CD4-positive, CD25-positive, alpha-beta regulatory T cell (primary cell): Measurements from ENCODE around the gene ZNF335. TPM values are rescaled to one million over a fixed set of nuclear protein-coding genes. Genes with fewer than 3 reads are reported as not detected.
"Not testable (repeated sequence)": the region's sequence is repeated elsewhere in the genome, so short reads cannot be mapped to it uniquely, and the experiment has no call there.

Experiments used
- ATAC-seq, 2 donors: fragments of 150-1000 bp; cut with Tn5 transposase; one replicate each; pipeline ENCODE4 v1.10.0; 2021; ENCODE audit warnings: low read depth in 2 of 2, moderate number of reproducible peaks in 2 of 2, moderate library complexity in 1 of 2
- DNase-seq, 3 donors: peaks; one replicate each; pipeline versions ENCODE4 v3.0.0 to v3.0.0-alpha.2; 2012 to 2022; ENCODE audit warnings: mixed read lengths in 1 of 3
- H3K27ac ChIP-seq: one replicate; pipeline ENCODE4 v1.7.0; 2013; ENCODE audit warnings: mild to moderate bottlenecking, low read length; ENCODE audit not compliant: insufficient read depth, poor library complexity, severe bottlenecking
- H3K27me3 ChIP-seq: one replicate; pipeline ENCODE4 v1.7.0; 2013; ENCODE audit warnings: low read length; ENCODE audit not compliant: control insufficient read depth, insufficient read depth
- H3K36me3 ChIP-seq: one replicate; pipeline ENCODE4 v1.7.0; 2013; ENCODE audit warnings: mild to moderate bottlenecking, low read length, moderate library complexity; ENCODE audit not compliant: control insufficient read depth, insufficient read depth
- H3K4me1 ChIP-seq: 2 replicates; pipeline ENCODE4 v1.7.0; 2013; ENCODE audit warnings: mild to moderate bottlenecking, low read length; ENCODE audit not compliant: insufficient read depth, control insufficient read depth, poor library complexity, severe bottlenecking
- H3K4me3 ChIP-seq: one replicate; pipeline ENCODE4 v1.7.0; 2013; ENCODE audit warnings: low read depth, mild to moderate bottlenecking, low read length, moderate library complexity
- H3K9me3 ChIP-seq, 2 experiments: 1 replicate in 1 of 2; 2 replicates in 1 of 2; pipeline ENCODE4 v1.7.0; 2013; ENCODE audit warnings: low read length in 2 of 2, mild to moderate bottlenecking in 1 of 2, moderate library complexity in 1 of 2; ENCODE audit not compliant: control insufficient read depth in 2 of 2
- H3K27ac Mint-ChIP-seq, 3 donors: one replicate each; pipeline ENCODE4 v1.8.0; 2020 to 2022; ENCODE audit warnings: mild to moderate bottlenecking in 3 of 3, mixed read lengths in 3 of 3, moderate library complexity in 2 of 3
- H3K27me3 Mint-ChIP-seq: one replicate; pipeline ENCODE4 v1.8.0; 2022; ENCODE audit warnings: mild to moderate bottlenecking, mixed read lengths
- H3K36me3 Mint-ChIP-seq: one replicate; pipeline ENCODE4 v1.8.0; 2020; ENCODE audit warnings: mixed read lengths
- H3K4me1 Mint-ChIP-seq, 4 donors: one replicate each; pipeline ENCODE4 v1.8.0; 2020 to 2022; ENCODE audit warnings: mixed read lengths in 4 of 4, mild to moderate bottlenecking in 1 of 4
- H3K4me3 Mint-ChIP-seq, 4 donors: one replicate each; pipeline ENCODE4 v1.8.0; 2020 to 2022; ENCODE audit warnings: mild to moderate bottlenecking in 4 of 4, mixed read lengths in 4 of 4, moderate library complexity in 3 of 4
- H3K9me3 Mint-ChIP-seq, 7 donors: one replicate each; pipeline ENCODE4 v1.8.0; 2020 to 2022; ENCODE audit warnings: mixed read lengths in 7 of 7, mild to moderate bottlenecking in 3 of 7, moderate library complexity in 2 of 7
- polyA plus RNA-seq, 4 donors: library from polyadenylated mRNA; unstranded; fragments of 300-500 nt; fragmentation: Illumina TruSeq; gene quantifications; one replicate each; pipeline ENCODE4 v1.2.3, GENCODE V29; 2021
- total RNA-seq: library from RNA; stranded (reverse); gene quantifications from one replicate; pipeline ENCODE4 v1.2.3, GENCODE V29; 2022

ZNF335 gene
- total and polyA plus RNA-seq, 5 donors from 2014 or later = 8.2 to 137 (median 12.8) TPM

- H3K36me3 ChIP-seq = no peaks in the 10 kb centered on the region
- no peaks in the 10 kb centered on the region for H3K27me3 Mint-ChIP-seq
- no peaks in the 10 kb centered on the region for H3K4me1 ChIP-seq
- H3K9me3 ChIP-seq = no peaks in the 10 kb centered on the region
- no peaks in the 10 kb centered on the region for H3K9me3 Mint-ChIP-seq
- no peak overlapping the region for H3K4me3 Mint-ChIP-seq
- no peaks in the 10 kb centered on the region for H3K27me3 ChIP-seq
- ATAC-seq (no peak), DNase-seq (no peak)
- H3K27ac ChIP-seq = no peak overlapping the region
- H3K4me1 Mint-ChIP-seq = peaks cover 0 to 4% (median 2%) of the 10 kb centered on the region in 4 donors
- H3K4me3 ChIP-seq = no peak overlapping the region
- no peak overlapping the region for H3K27ac Mint-ChIP-seq
- H3K36me3 Mint-ChIP-seq = no peaks in the 10 kb centered on the region
These were observed 66.4 kb downstream of the ZNF335 start for GRCh38 chr20:45905505-45906079.

- ATAC-seq (no peak), DNase-seq (no peak)
- H3K27ac Mint-ChIP-seq = no peak overlapping the region
- Histone ChIP-seq H3K9me3 (no peaks in the 10 kb centered on the region), H3K27ac (no peak overlapping the region), H3K4me1 (no peaks in the 10 kb centered on the region), H3K4me3 (no peak overlapping the region), H3K36me3 (no peaks in the 10 kb centered on the region), H3K27me3 (no peaks in the 10 kb centered on the region)
- peaks cover 0 to 2% (median 0%) of the 10 kb centered on the region in 4 donors for H3K4me1 Mint-ChIP-seq
- H3K27me3 Mint-ChIP-seq = no peaks in the 10 kb centered on the region
- H3K9me3 Mint-ChIP-seq = no peaks in the 10 kb centered on the region
- H3K36me3 Mint-ChIP-seq = no peaks in the 10 kb centered on the region
- H3K4me3 Mint-ChIP-seq = no peak overlapping the region
These were observed 67.2 kb downstream of the ZNF335 start for GRCh38 chr20:45904583-45905504.

GRCh38 chr20:45902199-45902701 is 69.8 kb downstream of the ZNF335 start:
- Mint-ChIP-seq H3K36me3 (peaks cover 7% of the 10 kb centered on the region), H3K27me3 (no peaks in the 10 kb centered on the region), H3K27ac (no peak overlapping the region), H3K9me3 (no peaks in the 10 kb centered on the region), H3K4me3 (no peak overlapping the region), H3K4me1 (no peaks in the 10 kb centered on the region)
- ATAC-seq (no peak), DNase-seq (no peak)
- Histone ChIP-seq H3K4me1 (no peaks in the 10 kb centered on the region), H3K36me3 (peaks cover 18% of the 10 kb centered on the region), H3K27ac (no peak overlapping the region), H3K27me3 (no peaks in the 10 kb centered on the region), H3K9me3 (no peaks in the 10 kb centered on the region), H3K4me3 (no peak overlapping the region)

- H3K27me3 ChIP-seq, H3K27ac ChIP-seq, H3K4me1 Mint-ChIP-seq, H3K4me3 ChIP-seq, DNase-seq, H3K36me3 Mint-ChIP-seq, H3K27ac Mint-ChIP-seq, H3K27me3 Mint-ChIP-seq, H3K4me1 ChIP-seq, H3K9me3 ChIP-seq, ATAC-seq, H3K4me3 Mint-ChIP-seq, H3K9me3 Mint-ChIP-seq: not testable (repeated sequence)
- peaks cover 25% of the 10 kb centered on the region for H3K36me3 ChIP-seq
These were observed 70.7 kb downstream of the ZNF335 start for GRCh38 chr20:45901332-45901731.

- H3K27me3 Mint-ChIP-seq = no peaks in the 10 kb centered on the region
- Histone ChIP-seq H3K27me3 (no peaks in the 10 kb centered on the region), H3K27ac (no peak overlapping the region), H3K36me3 (peaks cover 32% of the 10 kb centered on the region), H3K9me3 (no peaks in the 10 kb centered on the region), H3K4me1 (no peaks in the 10 kb centered on the region), H3K4me3 (no peak overlapping the region)
- H3K36me3 Mint-ChIP-seq = peaks cover 11% of the 10 kb centered on the region
- ATAC-seq (no peak), DNase-seq (no peak)
- H3K27ac Mint-ChIP-seq = peak overlapping the region in 1 of 3 donors; percentile 85
- H3K9me3 Mint-ChIP-seq = no peaks in the 10 kb centered on the region
- H3K4me1 Mint-ChIP-seq = peaks cover 0 to 4% (median under 1%) of the 10 kb centered on the region in 4 donors
- peak overlapping the region in 1 of 4 donors; percentile 21 for H3K4me3 Mint-ChIP-seq
These were observed 72.8 kb downstream of the ZNF335 start for GRCh38 chr20:45899046-45899835.

Other genes with a start within 250 kb of the ZNF335 start
- gene SPINT4, start 249.9 kb downstream of the ZNF335 start, total RNA-seq = not detected
- not detected for gene SPINT4, start 249.9 kb downstream of the ZNF335 start, polyA plus RNA-seq
- gene WFDC3, start 180.3 kb downstream of the ZNF335 start, total RNA-seq = not detected
- gene WFDC3, start 180.3 kb downstream of the ZNF335 start, polyA plus RNA-seq = not detected
- 16.4 TPM for gene DNTTIP1, start 180.2 kb downstream of the ZNF335 start, total RNA-seq
- gene DNTTIP1, start 180.2 kb downstream of the ZNF335 start, polyA plus RNA-seq = 10 to 100 TPM; 33.1 to 48.0 (median 45.3) TPM
- gene UBE2C, start 159.6 kb downstream of the ZNF335 start, total RNA-seq = 1.2 TPM
- gene UBE2C, start 159.6 kb downstream of the ZNF335 start, polyA plus RNA-seq = 1 to 10 TPM; 3.4 to 10.0 (median 5.3) TPM
- gene TNNC2, start 144.9 kb downstream of the ZNF335 start, total RNA-seq = 1.4 TPM
- 1 to 10 TPM in 1 of 4 donors, under 1 TPM in 2, not detected in 1; 0.49 to 1.5 (median 0.76) TPM for gene TNNC2, start 144.9 kb downstream of the ZNF335 start, polyA plus RNA-seq
- gene SNX21, start 138.4 kb downstream of the ZNF335 start, total RNA-seq = 1.6 TPM
- gene SNX21, start 138.4 kb downstream of the ZNF335 start, polyA plus RNA-seq = 1 to 10 TPM in 3 of 4 donors, under 1 TPM in 1; 0.94 to 2.5 (median 1.7) TPM
- gene ACOT8, start 114.8 kb downstream of the ZNF335 start, total RNA-seq = 23.9 TPM
- gene ACOT8, start 114.8 kb downstream of the ZNF335 start, polyA plus RNA-seq = 10 to 100 TPM; 43.0 to 50.6 (median 45.7) TPM
- gene ZSWIM3, start 114.6 kb downstream of the ZNF335 start, total RNA-seq = 2.0 TPM
- 1 to 10 TPM in 3 of 4 donors, under 1 TPM in 1; 0.90 to 4.2 (median 3.1) TPM for gene ZSWIM3, start 114.6 kb downstream of the ZNF335 start, polyA plus RNA-seq
- 7.7 TPM for gene ZSWIM1, start 91.0 kb downstream of the ZNF335 start, total RNA-seq
- 1 to 10 TPM; 1.3 to 4.3 (median 3.0) TPM for gene ZSWIM1, start 91.0 kb downstream of the ZNF335 start, polyA plus RNA-seq
- gene SPATA25, start 84.6 kb downstream of the ZNF335 start, total RNA-seq = 0.54 TPM
- gene SPATA25, start 84.6 kb downstream of the ZNF335 start, polyA plus RNA-seq = not detected
- gene NEURL2, start 81.0 kb downstream of the ZNF335 start, total RNA-seq = 0.76 TPM
- 1 to 10 TPM; 1.4 to 3.0 (median 2.5) TPM for gene NEURL2, start 81.0 kb downstream of the ZNF335 start, polyA plus RNA-seq
- gene CTSA, start 80.9 kb downstream of the ZNF335 start, total RNA-seq = 104 TPM
- gene CTSA, start 80.9 kb downstream of the ZNF335 start, polyA plus RNA-seq = 100 to 1,000 TPM; 148 to 190 (median 168) TPM
- gene PLTP, start 60.0 kb downstream of the ZNF335 start, total RNA-seq = 0.67 TPM
- 1 to 10 TPM in 3 of 4 donors, not detected in 1; 2.0 to 4.6 (median 2.3) TPM for gene PLTP, start 60.0 kb downstream of the ZNF335 start, polyA plus RNA-seq
- gene PCIF1, start 37.5 kb downstream of the ZNF335 start, total RNA-seq = 95.3 TPM
- gene PCIF1, start 37.5 kb downstream of the ZNF335 start, polyA plus RNA-seq = 10 to 100 TPM; 82.0 to 93.6 (median 91.8) TPM
- 4.9 TPM for gene MMP9, start 36.7 kb upstream of the ZNF335 start, total RNA-seq
- not detected for gene MMP9, start 36.7 kb upstream of the ZNF335 start, polyA plus RNA-seq
- gene SLC12A5, start 57.0 kb upstream of the ZNF335 start, total RNA-seq = not detected
- not detected for gene SLC12A5, start 57.0 kb upstream of the ZNF335 start, polyA plus RNA-seq
- gene NCOA5, start 117.8 kb upstream of the ZNF335 start, total RNA-seq = 20.1 TPM
- gene NCOA5, start 117.8 kb upstream of the ZNF335 start, polyA plus RNA-seq = 10 to 100 TPM; 28.9 to 38.5 (median 33.0) TPM
- gene CD40, start 146.1 kb upstream of the ZNF335 start, total RNA-seq = 1.7 TPM
- gene CD40, start 146.1 kb upstream of the ZNF335 start, polyA plus RNA-seq = 1 to 10 TPM; 3.9 to 8.7 (median 7.5) TPM